Ovary (tissue), 9 donors: ENCODE data around the gene CHRDL1. TPM values are rescaled to one million over a fixed set of nuclear protein-coding genes. Genes with fewer than 3 reads are reported as not detected.
"Not testable (repeated sequence)": the region's sequence is repeated elsewhere in the genome, so short reads cannot be mapped to it uniquely, and the experiment has no call there.

Source experiments
- DNase-seq, 5 donors: peaks; one replicate each; pipeline ENCODE4 v3.0.0-alpha.2; 2019 to 2020
- H3K27ac ChIP-seq, 2 donors: fragments of 200-600 bp; one replicate each; pipeline versions ENCODE4 v1.5.1 to v1.8.0; 2019 to 2022
- H3K27me3 ChIP-seq: fragments of 200-600 bp; one replicate; pipeline ENCODE4 v1.8.0; 2022
- H3K36me3 ChIP-seq: fragments of 200-600 bp; sonication (generic); one replicate; pipeline ENCODE4 v1.5.1; 2019
- H3K4me1 ChIP-seq: one replicate; pipeline ENCODE4 v1.8.1; 2013; ENCODE audit warnings: mild to moderate bottlenecking, moderate library complexity; ENCODE audit not compliant: insufficient read depth
- H3K4me3 ChIP-seq: fragments of 200-600 bp; sonication (generic); one replicate; pipeline ENCODE4 v1.5.1; 2017
- H3K9me3 ChIP-seq, 2 donors: fragments of 200-600 bp in 1 of 2; sonication (generic) in 1 of 2; one replicate each; pipeline versions ENCODE4 v1.5.1 to v1.8.1; 2013 to 2019; ENCODE audit warnings: mild to moderate bottlenecking in 1 of 2, moderate library complexity in 1 of 2
- EP300 ChIP-seq: sonication (generic); formaldehyde crosslinking; IDR thresholded peaks from one replicate; pipeline ENCODE4 v1.6.1; 2017; ENCODE audit warnings: antibody characterized with exemption
- POLR2A ChIP-seq: fragments of 450-650 bp; IDR thresholded peaks from one replicate; pipeline ENCODE4 v1.6.1; 2017; ENCODE audit warnings: antibody characterized with exemption, mild to moderate bottlenecking, moderate library complexity
- WGBS, 3 donors: extraction: QIAGEN DNeasy Blood & Tissue Kit in 1 of 3; methylation state at CpG; one replicate each; pipeline versions ENCODE4 v1.1.5 to v1.1.7; 2013 to 2017; 5-methylcytosine and 5-hydroxymethylcytosine counted together
- intact Hi-C, 4 donors: fragments of 100-400 bp; cut with DNase I; formaldehyde crosslinking; loops; one replicate each; pipeline versions ENCODE4 v1.11.0 to v1.15.1; 2022 to 2023
- polyA plus RNA-seq, 2 donors: library from polyadenylated mRNA; stranded (reverse); fragments of 200-250 nt in 1 of 2; fragments of 350-450 nt in 1 of 2; fragmentation: Illumina TruSeq in 1 of 2; extraction: RNeasy Lipid Tissue Mini Kit (QIAGEN cat#74804) in 1 of 2; gene quantifications; one replicate each; pipeline ENCODE4 v1.2.3, GENCODE V29; 2013 to 2014
- total RNA-seq, 7 donors: library from RNA; depleted of rRNA in 2 of 7; stranded (reverse); fragments of >200 nt in 2 of 7; fragmentation: NEBNext Ultra II Directional in 3 of 7; extraction: Animal tissue kit (Norgen Biotek cat#: 25700) in 3 of 7; gene quantifications; one replicate each; pipeline versions ENCODE4 v1.1.0 to v1.2.4, GENCODE V29; 2016 to 2023
- TF ChIP-seq, protein P1 (sequence below), 3 donors: fragments of 450-650 bp in 2 of 3; fragments of 200-600 bp in 1 of 3; IDR thresholded peaks; one replicate each; pipeline versions ENCODE4 v1.5.1 to v1.8.0; 2016 to 2022; ENCODE audit warnings: antibody characterized with exemption in 3 of 3, mild to moderate bottlenecking in 1 of 3
- donor health status: DM: no; HTN: no; CAD: no; lungs with moderate emphysema.
- donor health status: DM: no; HTN: no; CAD: no.
- donor health status: Bipolar disorder and iron deficiency.
- donor health status: DM: yes; HTN: yes; CAD: no.
- donor health status: DM: no; HTN: no; CAD: no.
- donor health status: DM: yes; HTN: yes; CAD: no.

The CHRDL1 gene
- total and polyA plus RNA-seq, 9 donors = 0.66 to 70.2 (median 3.8) TPM

DNA sequence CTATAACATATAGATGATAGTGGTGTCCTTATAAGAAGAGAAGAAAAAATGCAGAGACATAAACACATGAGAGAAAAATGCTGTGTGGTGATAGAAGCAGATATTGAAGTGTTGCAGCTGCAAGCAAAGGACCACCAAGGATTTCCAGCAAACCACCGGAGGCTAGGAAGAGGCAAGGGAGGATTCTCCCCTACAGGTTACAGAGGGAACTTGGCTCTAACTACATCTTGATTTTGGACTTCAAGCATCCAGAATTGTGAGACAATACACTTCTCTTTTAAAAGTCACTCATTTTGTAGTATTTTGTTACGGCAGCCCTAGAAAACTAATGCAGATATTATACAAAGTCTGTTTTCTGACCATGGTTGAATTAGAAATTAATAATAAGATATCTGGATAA is 30.4 kb upstream of the CHRDL1 start:
- intact Hi-C loops = no loop called here
- Histone ChIP-seq H3K27ac (no peak overlapping the region), H3K4me1 (no peaks in the 10 kb centered on the region), H3K4me3 (no peak overlapping the region), H3K9me3 (no peaks in the 10 kb centered on the region), H3K27me3 (no peaks in the 10 kb centered on the region), H3K36me3 (no peaks in the 10 kb centered on the region)
- no peak for DNase-seq
- TF ChIP-seq EP300 (no peak), POLR2A (no peak)
- TF ChIP-seq, protein P1, sequence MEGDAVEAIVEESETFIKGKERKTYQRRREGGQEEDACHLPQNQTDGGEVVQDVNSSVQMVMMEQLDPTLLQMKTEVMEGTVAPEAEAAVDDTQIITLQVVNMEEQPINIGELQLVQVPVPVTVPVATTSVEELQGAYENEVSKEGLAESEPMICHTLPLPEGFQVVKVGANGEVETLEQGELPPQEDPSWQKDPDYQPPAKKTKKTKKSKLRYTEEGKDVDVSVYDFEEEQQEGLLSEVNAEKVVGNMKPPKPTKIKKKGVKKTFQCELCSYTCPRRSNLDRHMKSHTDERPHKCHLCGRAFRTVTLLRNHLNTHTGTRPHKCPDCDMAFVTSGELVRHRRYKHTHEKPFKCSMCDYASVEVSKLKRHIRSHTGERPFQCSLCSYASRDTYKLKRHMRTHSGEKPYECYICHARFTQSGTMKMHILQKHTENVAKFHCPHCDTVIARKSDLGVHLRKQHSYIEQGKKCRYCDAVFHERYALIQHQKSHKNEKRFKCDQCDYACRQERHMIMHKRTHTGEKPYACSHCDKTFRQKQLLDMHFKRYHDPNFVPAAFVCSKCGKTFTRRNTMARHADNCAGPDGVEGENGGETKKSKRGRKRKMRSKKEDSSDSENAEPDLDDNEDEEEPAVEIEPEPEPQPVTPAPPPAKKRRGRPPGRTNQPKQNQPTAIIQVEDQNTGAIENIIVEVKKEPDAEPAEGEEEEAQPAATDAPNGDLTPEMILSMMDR (IDR thresholded peaks at IDR 0.05) = no peak
- 61 to 74% (median 72%) methylated on average over 2 of the region's 2 CpGs for WGBS, 3 donors

DNA sequence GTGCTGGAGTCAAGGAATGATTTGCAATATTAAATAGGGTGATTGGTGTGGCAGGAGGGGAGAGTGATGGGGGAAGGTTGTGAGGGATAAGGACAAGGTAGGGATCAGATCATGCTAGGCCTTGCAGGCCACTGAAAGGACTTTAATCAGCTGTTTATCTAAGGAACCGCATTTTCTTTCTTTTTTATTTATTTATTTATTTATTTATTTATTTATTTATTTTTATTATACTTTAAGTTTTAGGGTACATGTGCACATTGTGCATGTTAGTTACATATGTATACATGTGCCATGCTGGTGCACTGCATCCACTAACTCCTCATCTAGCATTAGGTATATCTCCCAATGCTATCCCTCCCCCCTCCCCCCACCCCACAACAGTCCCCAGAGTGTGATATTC is 20.9 kb upstream of the CHRDL1 start:
- DNase-seq, H3K36me3 ChIP-seq, H3K4me3 ChIP-seq, H3K27me3 ChIP-seq, intact Hi-C loops, H3K9me3 ChIP-seq, H3K27ac ChIP-seq, H3K4me1 ChIP-seq: not testable (repeated sequence)
- 73 to 80% (median 77%) methylated on average over 1 of the region's 1 CpG for WGBS, 3 donors

DNA sequence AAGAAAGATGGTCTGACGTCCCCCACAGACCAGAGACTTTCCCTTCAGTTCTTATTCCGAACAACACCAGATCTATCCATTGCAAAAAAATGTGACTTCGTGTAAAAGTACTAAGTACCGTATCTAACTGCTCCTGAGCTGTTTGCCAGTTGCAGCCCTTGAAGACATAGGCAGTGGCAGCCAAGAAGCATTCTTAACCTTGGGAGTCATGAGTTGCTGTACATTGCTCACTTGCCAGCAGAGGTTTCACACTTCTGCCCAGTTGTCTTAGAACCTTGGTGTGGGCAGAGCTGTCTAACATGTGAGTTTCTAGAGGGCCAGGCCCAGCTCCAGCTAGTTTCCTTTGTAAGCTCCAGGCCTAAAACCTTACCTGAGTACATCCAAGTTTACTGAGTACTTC is 10.5 kb upstream of the CHRDL1 start:
- TF ChIP-seq POLR2A = no peak
- no peak for TF ChIP-seq EP300
- TF ChIP-seq, protein P1 (IDR thresholded peaks at IDR 0.05) = no peak
- 54 to 62% (median 56%) methylated on average over 4 of the region's 4 CpGs for WGBS, 3 donors
- no peaks in the 10 kb centered on the region for H3K9me3 ChIP-seq
- no peaks in the 10 kb centered on the region for H3K4me1 ChIP-seq
- no peaks in the 10 kb centered on the region for H3K27me3 ChIP-seq
- DNase-seq = no peak
- H3K27ac ChIP-seq = no peak overlapping the region
- intact Hi-C loops = no loop called here
- H3K4me3 ChIP-seq = no peak overlapping the region
- H3K36me3 ChIP-seq = no peaks in the 10 kb centered on the region

DNA sequence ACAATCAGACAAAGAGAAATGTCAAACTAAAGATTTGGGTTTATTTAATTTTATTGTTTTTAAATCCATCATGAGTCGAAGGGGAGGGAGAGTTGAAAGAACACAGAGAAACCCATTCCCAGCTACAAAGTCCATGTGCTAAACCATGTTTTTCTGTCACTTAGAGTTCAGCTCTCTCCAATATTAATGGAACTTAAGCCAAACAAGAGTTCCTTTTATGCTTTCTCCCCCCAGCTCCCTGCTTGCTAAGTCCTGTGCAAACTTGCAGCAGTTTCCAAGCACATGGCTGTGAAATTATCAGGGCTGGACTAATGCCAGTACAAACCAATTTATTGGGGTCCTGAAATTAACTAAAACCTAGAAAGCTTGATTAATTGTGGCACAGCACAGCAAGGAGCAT is 9.7 kb upstream of the CHRDL1 start:
- Histone ChIP-seq H3K36me3 (no peaks in the 10 kb centered on the region), H3K27ac (no peak overlapping the region), H3K4me1 (no peaks in the 10 kb centered on the region), H3K9me3 (no peaks in the 10 kb centered on the region), H3K27me3 (no peaks in the 10 kb centered on the region), H3K4me3 (no peak overlapping the region)
- intact Hi-C loops = no loop called here
- TF ChIP-seq, protein P1 (IDR thresholded peaks at IDR 0.05) = no peak
- TF ChIP-seq POLR2A = no peak
- TF ChIP-seq EP300 = no peak
- DNase-seq = no peak
- WGBS, 3 donors = 38 to 47% (median 46%) methylated on average over 1 of the region's 1 CpG

DNA sequence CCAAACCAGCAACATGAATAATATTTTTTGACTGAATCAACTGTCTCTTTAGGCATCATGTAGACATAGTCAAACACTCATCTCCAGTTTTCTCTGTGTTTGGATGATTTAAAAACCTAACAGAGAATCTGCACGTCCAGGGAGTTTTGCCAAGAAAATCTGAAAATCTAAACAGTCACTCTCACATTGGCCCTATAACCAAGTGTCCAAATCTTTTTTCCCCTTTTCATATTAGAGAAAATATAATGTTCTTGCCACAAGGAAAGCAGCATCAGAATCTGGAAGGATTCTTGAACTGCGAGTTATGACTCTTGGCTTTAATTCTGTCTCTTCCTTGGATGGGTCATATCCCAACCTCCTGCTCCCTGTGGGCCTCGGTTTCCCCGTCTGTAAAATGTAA is 8.8 kb upstream of the CHRDL1 start:
- no peak for DNase-seq
- 46 to 59% (median 57%) methylated on average over 4 of the region's 4 CpGs for WGBS, 3 donors
- no peaks in the 10 kb centered on the region for H3K4me1 ChIP-seq
- H3K9me3 ChIP-seq = no peaks in the 10 kb centered on the region
- H3K27me3 ChIP-seq = no peaks in the 10 kb centered on the region
- H3K27ac ChIP-seq = no peak overlapping the region
- no peaks in the 10 kb centered on the region for H3K36me3 ChIP-seq
- intact Hi-C loops = no loop called here
- TF ChIP-seq POLR2A (no peak), EP300 (no peak)
- TF ChIP-seq, protein P1 (IDR thresholded peaks at IDR 0.05) = no peak
- no peak overlapping the region for H3K4me3 ChIP-seq
